GM13976 (cell line): ENCODE data around the gene CD177.

Experiments
- DNase-seq: peaks from one replicate; pipeline ENCODE4 v3.0.0; 2012; ENCODE audit warnings: low spot score
- CTCF ChIP-seq: IDR thresholded peaks from 2 replicates; pipeline ENCODE4 v1.5.1; 2012; ENCODE audit warnings: borderline replicate concordance, mild to moderate bottlenecking; ENCODE audit not compliant: insufficient read depth; ENCODE audit errors: extremely low read depth, missing control alignments, control extremely low read depth
- in situ Hi-C: fragments of 300-500 bp; cut with MboI; formaldehyde crosslinking; loops from one replicate; pipeline ENCODE4 v1.12.0; 2022; ENCODE audit warnings: low sequenced_read_pairs, mixed read lengths, inconsistent platforms; ENCODE audit not compliant: unreplicated experiment

Gene CD177

GRCh38 chr19:43311256-43311655 lies 42.2 kb upstream of the CD177 start:
- in situ Hi-C loops: no loop called here
- no peak for TF ChIP-seq CTCF
- DNase-seq: no peak

- in situ Hi-C loops: no loop called here
- no peak for TF ChIP-seq CTCF
- no peak for DNase-seq
Measured at GRCh38 chr19:43311706-43312105, 41.8 kb upstream of the CD177 start.

GRCh38 chr19:43313711-43314495 lies 39.6 kb upstream of the CD177 start:
- in situ Hi-C loops: no loop called here
- no peak for TF ChIP-seq CTCF
- no peak for DNase-seq

- DNase-seq: no peak
- no peak for TF ChIP-seq CTCF
- in situ Hi-C loops: no loop called here
Measured at GRCh38 chr19:43315851-43316250, 37.6 kb upstream of the CD177 start.

GRCh38 chr19:43316591-43317319 lies 36.7 kb upstream of the CD177 start:
- DNase-seq: no peak
- no peak for TF ChIP-seq CTCF
- in situ Hi-C loops: no loop called here

- no peak for TF ChIP-seq CTCF
- no peak for DNase-seq
- in situ Hi-C loops: no loop called here
Measured at GRCh38 chr19:43318203-43318602, 35.3 kb upstream of the CD177 start.
